Hematopoietic multipotent progenitor cell treated with erythropoietin and hydrocortisone succinate and interleukin-3 and kit ligand, for 17 days (in vitro differentiated cells): Measurements from ENCODE around the gene XPA.
"Not testable (repeated sequence)": the region's sequence is repeated elsewhere in the genome, so short reads cannot be mapped to it uniquely, and the experiment has no call there.

Experiments
- DNase-seq: peaks from one replicate; pipeline ENCODE4 v3.0.0-alpha.2; 2015; ENCODE audit warnings: low spot score

XPA gene

GRCh38 chr9:97703437-97704344 is 6.6 kb upstream of the XPA start:
- no peak for DNase-seq

GRCh38 chr9:97699824-97700223 is 2.7 kb upstream of the XPA start:
- not testable (repeated sequence) for DNase-seq

- not testable (repeated sequence) for DNase-seq
Observed at GRCh38 chr9:97699281-97699680, 2.1 kb upstream of the XPA start.

- DNase-seq, result no peak
Observed at GRCh38 chr9:97698865-97699264, 1.7 kb upstream of the XPA start.

- DNase-seq, result no peak
Observed at GRCh38 chr9:97697837-97698236, 697 bp upstream of the XPA start.

GRCh38 chr9:97695995-97696802 is 941 bp downstream of the XPA start:
- DNase-seq, result no peak

GRCh38 chr9:97695390-97695789 is 1.8 kb downstream of the XPA start:
- DNase-seq, result no peak

GRCh38 chr9:97694769-97695168 is 2.4 kb downstream of the XPA start:
- no peak for DNase-seq

GRCh38 chr9:97689401-97690180 is 7.5 kb downstream of the XPA start:
- no peak for DNase-seq

GRCh38 chr9:97688654-97689053 is 8.5 kb downstream of the XPA start:
- DNase-seq, result no peak

GRCh38 chr9:97682242-97682641 is 14.9 kb downstream of the XPA start:
- no peak for DNase-seq

GRCh38 chr9:97675655-97676054 is 21.5 kb downstream of the XPA start:
- DNase-seq, result no peak

- DNase-seq, result no peak
Observed at GRCh38 chr9:97673922-97674321, 23.2 kb downstream of the XPA start.

GRCh38 chr9:97672403-97672802 is 24.7 kb downstream of the XPA start:
- no peak for DNase-seq

- DNase-seq, result no peak
Observed at GRCh38 chr9:97670586-97670985, 26.6 kb downstream of the XPA start.

- DNase-seq, result no peak
Observed at GRCh38 chr9:97668485-97668884, 28.7 kb downstream of the XPA start.

- DNase-seq, result no peak
Observed at GRCh38 chr9:97666907-97667686, 30.0 kb downstream of the XPA start.

- no peak for DNase-seq
Observed at GRCh38 chr9:97665742-97666141, 31.4 kb downstream of the XPA start.

- DNase-seq, result no peak
Observed at GRCh38 chr9:97660847-97661246, 36.3 kb downstream of the XPA start.

- no peak for DNase-seq
Observed at GRCh38 chr9:97660340-97660739, 36.8 kb downstream of the XPA start.

GRCh38 chr9:97659771-97660170 is 37.4 kb downstream of the XPA start:
- no peak for DNase-seq

GRCh38 chr9:97658707-97659106 is 38.4 kb downstream of the XPA start:
- no peak for DNase-seq
